HFFc6 (cell line): Measurements from ENCODE around the gene TBCK. TPM values are rescaled to one million over a fixed set of nuclear protein-coding genes. Genes with fewer than 3 reads are reported as not detected.

Experiments used
- DNase-seq: peaks from one replicate; pipeline ENCODE4 v3.0.0-alpha.2; 2018
- H3K27ac Mint-ChIP-seq: 2 replicates; pipeline ENCODE4 v1.8.0; 2020; ENCODE audit warnings: mild to moderate bottlenecking, mixed read lengths
- H3K27me3 Mint-ChIP-seq: 2 replicates; pipeline ENCODE4 v1.8.0; 2021; ENCODE audit warnings: mild to moderate bottlenecking, moderate library complexity, mixed read lengths; ENCODE audit not compliant: insufficient read depth
- H3K36me3 Mint-ChIP-seq: 2 replicates; pipeline ENCODE4 v1.8.0; 2021; ENCODE audit warnings: low read depth, mixed read lengths
- H3K4me1 Mint-ChIP-seq: 2 replicates; pipeline ENCODE4 v1.8.0; 2020; ENCODE audit warnings: low read depth, mixed read lengths
- H3K4me3 Mint-ChIP-seq: 2 replicates; pipeline ENCODE4 v1.8.0; 2020; ENCODE audit warnings: mild to moderate bottlenecking, moderate library complexity, mixed read lengths
- H3K9me3 Mint-ChIP-seq: 2 replicates; pipeline ENCODE4 v1.8.0; 2020; ENCODE audit warnings: mild to moderate bottlenecking, mixed read lengths
- total RNA-seq, 6 experiments: library from RNA; stranded (reverse); fragmentation: NEBNext Ultra II Directional; extraction: Animal tissue kit (Norgen Biotek cat#: 25700); gene quantifications; 2 replicates in 1 of 6; 3 replicates in 5 of 6; pipeline ENCODE4 v1.2.3, GENCODE V29; 2021
- TF ChIP-seq, protein P1 (sequence below): fragments of 200-600 bp; sonication (generic); IDR thresholded peaks from 2 replicates; pipeline ENCODE4 v1.5.0; 2021; ENCODE audit warnings: antibody characterized with exemption, mild to moderate bottlenecking

The TBCK gene
- total RNA-seq, 6 experiments from 2014 or later = 21.4 to 37.0 (median 27.1) TPM

GRCh38 chr4:106336618-106337017, 20.6 kb upstream of the TBCK start:
- H3K4me1 Mint-ChIP-seq = peaks cover 42% of the 10 kb centered on the region
- TF ChIP-seq, protein P1, sequence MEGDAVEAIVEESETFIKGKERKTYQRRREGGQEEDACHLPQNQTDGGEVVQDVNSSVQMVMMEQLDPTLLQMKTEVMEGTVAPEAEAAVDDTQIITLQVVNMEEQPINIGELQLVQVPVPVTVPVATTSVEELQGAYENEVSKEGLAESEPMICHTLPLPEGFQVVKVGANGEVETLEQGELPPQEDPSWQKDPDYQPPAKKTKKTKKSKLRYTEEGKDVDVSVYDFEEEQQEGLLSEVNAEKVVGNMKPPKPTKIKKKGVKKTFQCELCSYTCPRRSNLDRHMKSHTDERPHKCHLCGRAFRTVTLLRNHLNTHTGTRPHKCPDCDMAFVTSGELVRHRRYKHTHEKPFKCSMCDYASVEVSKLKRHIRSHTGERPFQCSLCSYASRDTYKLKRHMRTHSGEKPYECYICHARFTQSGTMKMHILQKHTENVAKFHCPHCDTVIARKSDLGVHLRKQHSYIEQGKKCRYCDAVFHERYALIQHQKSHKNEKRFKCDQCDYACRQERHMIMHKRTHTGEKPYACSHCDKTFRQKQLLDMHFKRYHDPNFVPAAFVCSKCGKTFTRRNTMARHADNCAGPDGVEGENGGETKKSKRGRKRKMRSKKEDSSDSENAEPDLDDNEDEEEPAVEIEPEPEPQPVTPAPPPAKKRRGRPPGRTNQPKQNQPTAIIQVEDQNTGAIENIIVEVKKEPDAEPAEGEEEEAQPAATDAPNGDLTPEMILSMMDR = no peak
- no peak overlapping the region for H3K4me3 Mint-ChIP-seq
- H3K27me3 Mint-ChIP-seq = no peaks in the 10 kb centered on the region
- H3K9me3 Mint-ChIP-seq = peaks cover 20% of the 10 kb centered on the region
- H3K36me3 Mint-ChIP-seq = peaks cover 57% of the 10 kb centered on the region
- no peak for DNase-seq
- no peak overlapping the region for H3K27ac Mint-ChIP-seq

- H3K4me1 Mint-ChIP-seq = peaks cover 26% of the 10 kb centered on the region
- peaks cover 8% of the 10 kb centered on the region for H3K9me3 Mint-ChIP-seq
- H3K36me3 Mint-ChIP-seq = peaks cover 45% of the 10 kb centered on the region
- no peaks in the 10 kb centered on the region for H3K27me3 Mint-ChIP-seq
- peak overlapping the region; percentile 61 for H3K4me3 Mint-ChIP-seq
- DNase-seq = no peak
- TF ChIP-seq, protein P1 = no peak
- H3K27ac Mint-ChIP-seq = peak overlapping the region; percentile 54
Measured at GRCh38 chr4:106334741-106335470, 18.9 kb upstream of the TBCK start.

DNA sequence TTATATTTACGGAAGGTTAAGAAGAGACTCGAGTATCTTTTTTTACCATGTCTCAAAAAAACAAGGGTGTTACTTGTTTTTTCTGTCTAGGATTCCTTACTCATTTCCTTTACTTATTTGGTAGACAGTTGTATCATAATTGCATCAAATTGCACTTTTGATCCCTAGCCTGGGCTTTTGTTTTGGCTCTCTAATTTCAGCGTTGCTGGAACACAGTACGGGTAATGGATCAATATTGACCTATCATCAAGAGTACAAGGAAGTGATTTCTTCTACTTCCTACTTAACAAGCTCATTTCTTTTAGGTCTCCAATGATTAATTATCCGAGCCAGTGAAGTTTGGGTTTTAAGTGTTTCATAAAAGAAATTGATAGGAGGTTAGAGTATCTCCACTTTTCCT, 17.2 kb upstream of the TBCK start:
- Mint-ChIP-seq H3K9me3 (peaks cover 7% of the 10 kb centered on the region), H3K4me1 (peaks cover 24% of the 10 kb centered on the region), H3K27ac (no peak overlapping the region), H3K36me3 (peaks cover 32% of the 10 kb centered on the region), H3K27me3 (no peaks in the 10 kb centered on the region), H3K4me3 (no peak overlapping the region)
- no peak for DNase-seq
- TF ChIP-seq, protein P1 = no peak

DNA sequence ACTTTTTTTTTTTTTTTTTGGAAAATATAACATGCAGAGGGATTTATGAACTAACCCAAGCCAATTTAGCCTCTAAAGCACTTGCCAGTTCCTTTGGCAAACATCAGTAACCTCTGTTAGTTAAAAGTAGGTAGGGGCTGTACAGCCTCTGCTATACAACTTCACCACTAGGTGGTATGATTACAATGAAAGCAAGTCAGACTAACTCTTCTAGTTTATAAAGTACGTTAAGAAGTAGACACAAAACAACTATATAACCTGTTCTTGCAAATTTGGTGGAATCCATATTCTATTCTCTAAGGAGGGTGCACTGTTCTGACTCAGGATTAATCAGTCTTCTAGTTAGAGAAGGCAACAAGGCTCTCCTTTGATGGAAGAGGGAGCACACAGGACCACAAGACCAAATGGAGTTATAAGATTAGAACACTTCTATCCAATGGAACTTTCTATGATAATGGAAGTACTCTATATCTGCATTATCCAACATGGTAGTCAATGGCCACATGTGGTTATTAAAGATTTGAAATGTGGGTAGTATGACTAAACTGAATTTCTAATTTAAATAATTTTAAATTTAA, 13.1 kb upstream of the TBCK start:
- DNase-seq = peak; percentile 57
- Mint-ChIP-seq H3K9me3 (no peaks in the 10 kb centered on the region), H3K4me1 (peaks cover 18% of the 10 kb centered on the region), H3K27ac (no peak overlapping the region), H3K27me3 (no peaks in the 10 kb centered on the region), H3K36me3 (peaks cover 28% of the 10 kb centered on the region), H3K4me3 (no peak overlapping the region)
- TF ChIP-seq, protein P1 = peak; percentile 89

- H3K4me3 Mint-ChIP-seq = no peak overlapping the region
- H3K9me3 Mint-ChIP-seq = no peaks in the 10 kb centered on the region; the same call in 1 of the 2 replicates
- H3K4me1 Mint-ChIP-seq = peaks cover 17% of the 10 kb centered on the region; the same call in 1 of the 2 replicates
- no peak overlapping the region for H3K27ac Mint-ChIP-seq
- TF ChIP-seq, protein P1 = no peak
- H3K27me3 Mint-ChIP-seq = no peaks in the 10 kb centered on the region
- H3K36me3 Mint-ChIP-seq = peaks cover 25% of the 10 kb centered on the region
- DNase-seq = no peak
Measured at GRCh38 chr4:106325800-106326199, 9.8 kb upstream of the TBCK start.
